A673 (cell line): Measurements from ENCODE around the gene TSR3. TPM values are rescaled to one million over a fixed set of nuclear protein-coding genes. Genes with fewer than 3 reads are reported as not detected.

Source experiments
- BruUV-seq: library from RNA; stranded (reverse); fragments of 400-500 nt; replicated peaks from 2 replicates; lab custom pipeline; 2021; lab: Mats Ljungman, UMichigan
- CTCF ChIA-PET: fragments of 300-600 bp; sonication (Branson Sonifier 250); formaldehyde crosslinking; loops from one replicate; lab custom pipeline; 2022; ENCODE audit warnings: antibody characterized with exemption; lab: Charles Lee
- POLR2A ChIA-PET: fragments of 300-600 bp; sonication (Branson Sonifier 250); formaldehyde crosslinking; loops from one replicate; lab custom pipeline; 2022; ENCODE audit warnings: antibody characterized with exemption; ENCODE audit not compliant: low non-redundant PET; lab: Charles Lee
- DNase-seq: peaks from one replicate; pipeline ENCODE4 v3.0.0-alpha.2; 2015; ENCODE audit warnings: low spot score
- H3K27ac ChIP-seq: fragments of 200-600 bp; sonication (generic); 2 replicates; pipeline ENCODE4 v1.5.1; 2016; ENCODE audit warnings: mixed run types, low read depth, mild to moderate bottlenecking, mixed read lengths, antibody characterized with exemption, low read length; ENCODE audit not compliant: poor library complexity, severe bottlenecking
- H3K27me3 ChIP-seq: fragments of 200-600 bp; sonication (generic); replicated peaks from 2 replicates; pipeline ENCODE4 v1.6.1; 2017; ENCODE audit warnings: mixed run types, low read depth, mild to moderate bottlenecking, mixed read lengths, antibody characterized with exemption, low read length; ENCODE audit not compliant: insufficient read depth, poor library complexity
- H3K36me3 ChIP-seq: fragments of 200-600 bp; sonication (generic); 2 replicates; pipeline ENCODE4 v1.6.1; 2016; ENCODE audit warnings: mixed run types, mild to moderate bottlenecking, mixed read lengths, antibody characterized with exemption, low read length; ENCODE audit not compliant: insufficient read depth, poor library complexity, severe bottlenecking
- H3K4me1 ChIP-seq: fragments of 200-600 bp; sonication (generic); 2 replicates; pipeline ENCODE4 v1.6.1; 2017; ENCODE audit warnings: mixed run types, mild to moderate bottlenecking, mixed read lengths, antibody characterized with exemption, low read length; ENCODE audit not compliant: insufficient read depth, poor library complexity, severe bottlenecking
- H3K4me3 ChIP-seq: fragments of 200-600 bp; sonication (generic); 2 replicates; pipeline ENCODE4 v1.5.1; 2016; ENCODE audit warnings: low read depth, mixed run types, mild to moderate bottlenecking, mixed read lengths, low read length; ENCODE audit not compliant: poor library complexity, severe bottlenecking
- H3K9me3 ChIP-seq: fragments of 200-600 bp; sonication (generic); 2 replicates; pipeline ENCODE4 v1.6.1; 2016; ENCODE audit warnings: mixed run types, low read depth, mild to moderate bottlenecking, mixed read lengths, antibody characterized with exemption, low read length; ENCODE audit not compliant: poor library complexity, severe bottlenecking
- CTCF ChIP-seq: fragments of 300-800, 200-600 bp; sonication (generic); conservative IDR thresholded peaks from 2 replicates; pipeline ENCODE4 v1.5.1; 2017; ENCODE audit warnings: low read depth, mild to moderate bottlenecking, antibody characterized with exemption, low read length, moderate library complexity, mixed read lengths
- EZH2 ChIP-seq: fragments of 200-600 bp; sonication (generic); IDR thresholded peaks from 2 replicates; pipeline ENCODE4 v1.6.1; 2017; ENCODE audit warnings: borderline replicate concordance, low read depth, mild to moderate bottlenecking, mixed read lengths, antibody characterized with exemption, low read length; ENCODE audit not compliant: poor library complexity, severe bottlenecking
- intact Hi-C: fragments of 100-400 bp; cut with micrococcal nuclease; formaldehyde crosslinking; loops from one replicate; pipeline ENCODE4 v1.10.0; 2022; ENCODE audit not compliant: unreplicated experiment
- total RNA-seq: library from RNA; stranded (reverse); gene quantifications from 2 replicates; pipeline ENCODE4 v1.2.3, GENCODE V29; 2021

TSR3 gene
- total RNA-seq, 1 experiment from 2014 or later: 57.2 TPM

DNA sequence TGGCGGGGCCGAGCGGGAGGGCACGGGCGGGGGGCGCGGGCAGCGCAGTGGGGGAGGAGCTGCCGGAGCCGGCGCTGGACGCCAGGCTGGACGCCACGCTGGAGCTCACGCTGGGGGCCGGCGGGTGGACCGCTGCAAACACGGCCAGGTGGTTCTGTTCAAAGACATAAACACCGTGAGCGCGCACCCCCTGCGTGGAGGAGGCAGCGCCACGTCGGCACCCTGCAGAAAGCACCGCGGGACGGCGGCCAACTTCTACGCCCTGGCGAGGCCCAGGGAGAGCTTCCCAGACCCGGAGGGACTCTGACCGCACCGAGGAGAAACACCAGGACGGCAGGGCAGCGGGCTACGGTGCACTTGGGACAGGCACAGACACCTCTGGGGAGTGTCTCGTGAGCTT lies 33.6 kb upstream of the TSR3 start:
- CTCF ChIA-PET: no interaction called here
- Histone ChIP-seq H3K9me3 (no peaks in the 10 kb centered on the region), H3K27me3 (no peaks in the 10 kb centered on the region), H3K27ac (no peak overlapping the region), H3K4me1 (no peaks in the 10 kb centered on the region), H3K36me3 (no peaks in the 10 kb centered on the region), H3K4me3 (no peak overlapping the region)
- intact Hi-C loops: no loop called here
- TF ChIP-seq EZH2: no peak
- no peak for TF ChIP-seq CTCF
- no TSS peak for BruUV-seq
- DNase-seq: no peak
- POLR2A ChIA-PET: no interaction called here

GRCh38 chr16:1383556-1383955 lies 31.9 kb upstream of the TSR3 start:
- intact Hi-C loops: no loop called here

DNA sequence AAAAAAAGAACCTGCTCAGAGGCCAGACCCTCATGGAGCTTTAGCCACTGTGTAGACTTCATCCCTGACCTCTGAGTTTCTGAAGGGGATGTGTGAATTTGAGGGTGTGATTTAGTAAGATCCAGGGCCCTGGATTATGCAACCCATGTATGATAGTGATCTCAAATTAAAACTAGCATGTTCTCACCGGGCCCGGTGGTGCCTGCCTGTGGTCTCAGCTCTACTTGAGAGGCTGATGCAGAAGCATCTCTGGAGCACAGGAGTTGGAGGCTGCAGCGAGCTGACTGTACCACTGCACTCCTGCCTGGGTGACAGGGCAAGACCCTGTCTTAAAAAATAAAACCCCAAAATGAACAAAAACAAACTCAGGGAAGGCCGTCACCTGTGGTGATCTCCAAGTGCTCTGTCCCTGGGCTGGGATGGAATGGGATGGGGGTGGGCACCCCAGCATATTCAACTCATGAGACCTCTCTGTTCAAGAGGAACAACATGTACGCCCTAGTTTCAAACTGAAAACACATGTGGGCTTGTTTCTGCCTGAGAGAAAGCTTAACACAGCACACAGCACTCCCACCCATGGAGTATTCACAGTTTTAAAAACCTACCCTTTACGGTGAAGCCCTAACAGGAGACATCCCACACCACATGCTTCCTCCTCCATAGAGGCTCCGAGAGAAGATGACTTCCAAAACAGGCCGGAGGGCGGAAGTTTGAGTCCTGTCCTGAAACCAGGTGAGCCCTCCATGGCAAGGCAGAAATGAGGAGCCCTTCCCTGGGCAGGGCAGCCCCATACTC lies 30.1 kb upstream of the TSR3 start:
- intact Hi-C loops: no loop called here

More at GRCh38 chr16:1383556-1383955, 31.9 kb upstream of the TSR3 start:
- Histone ChIP-seq H3K4me3 (no peak overlapping the region), H3K9me3 (no peaks in the 10 kb centered on the region), H3K27me3 (no peaks in the 10 kb centered on the region), H3K4me1 (peaks cover 5% of the 10 kb centered on the region), H3K36me3 (no peaks in the 10 kb centered on the region), H3K27ac (no peak overlapping the region)
- ChIA-PET CTCF (no interaction called here), POLR2A (no interaction called here)
- TF ChIP-seq CTCF: no peak
- no peak for TF ChIP-seq EZH2
- BruUV-seq: no TSS peak
- DNase-seq: no peak

More for the DNA sequence above, 30.1 kb upstream of the TSR3 start:
- Histone ChIP-seq H3K4me1 (peaks cover 16% of the 10 kb centered on the region), H3K27ac (no peak overlapping the region), H3K27me3 (no peaks in the 10 kb centered on the region), H3K4me3 (no peak overlapping the region), H3K9me3 (no peaks in the 10 kb centered on the region), H3K36me3 (no peaks in the 10 kb centered on the region)
- TF ChIP-seq EZH2 (no peak), CTCF (no peak)
- CTCF ChIA-PET: no interaction called here
- POLR2A ChIA-PET: no interaction called here
- no TSS peak for BruUV-seq
- DNase-seq: no peak
